Gastroesophageal sphincter (tissue), 3 donors: ENCODE measurements around the gene PPFIA3.

Experiments used
- POLR2A ChIP-seq, 2 donors: fragments of 450-650 bp; IDR thresholded peaks; one replicate each; pipeline ENCODE4 v1.6.1; 2017; ENCODE audit warnings: antibody characterized with exemption in 2 of 2, mild to moderate bottlenecking in 2 of 2, moderate library complexity in 1 of 2
- TF ChIP-seq, protein P1 (sequence below), 4 experiments: fragments of 200-600 bp in 2 of 4; fragments of 450-650 bp in 2 of 4; sonication (generic) in 1 of 4; IDR thresholded peaks; one replicate each; pipeline ENCODE4 v1.5.1; 2017 to 2019; ENCODE audit warnings: antibody characterized with exemption in 4 of 4, mild to moderate bottlenecking in 2 of 4, moderate library complexity in 2 of 4

DNA sequence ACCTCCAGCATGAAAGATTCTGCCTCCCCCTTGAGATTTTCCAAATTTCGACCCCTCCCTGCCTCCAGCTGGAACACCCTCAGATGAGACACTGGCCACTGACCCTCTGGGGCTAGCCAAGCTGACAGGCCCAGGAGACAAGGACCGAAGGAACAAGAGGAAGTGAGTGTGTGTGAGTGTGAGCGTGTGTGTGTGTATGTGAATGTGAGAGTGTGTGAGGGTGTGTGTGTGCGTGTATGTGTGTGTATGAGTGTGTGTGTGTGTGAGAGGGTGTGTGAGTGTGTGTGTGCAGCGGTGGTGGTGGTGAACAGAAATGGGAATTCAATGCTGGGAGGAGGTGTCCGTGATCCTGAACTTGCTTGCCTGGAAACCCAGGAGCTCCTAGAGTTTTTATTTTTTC is 22.0 kb downstream of the PPFIA3 start:
- TF ChIP-seq, protein P1, sequence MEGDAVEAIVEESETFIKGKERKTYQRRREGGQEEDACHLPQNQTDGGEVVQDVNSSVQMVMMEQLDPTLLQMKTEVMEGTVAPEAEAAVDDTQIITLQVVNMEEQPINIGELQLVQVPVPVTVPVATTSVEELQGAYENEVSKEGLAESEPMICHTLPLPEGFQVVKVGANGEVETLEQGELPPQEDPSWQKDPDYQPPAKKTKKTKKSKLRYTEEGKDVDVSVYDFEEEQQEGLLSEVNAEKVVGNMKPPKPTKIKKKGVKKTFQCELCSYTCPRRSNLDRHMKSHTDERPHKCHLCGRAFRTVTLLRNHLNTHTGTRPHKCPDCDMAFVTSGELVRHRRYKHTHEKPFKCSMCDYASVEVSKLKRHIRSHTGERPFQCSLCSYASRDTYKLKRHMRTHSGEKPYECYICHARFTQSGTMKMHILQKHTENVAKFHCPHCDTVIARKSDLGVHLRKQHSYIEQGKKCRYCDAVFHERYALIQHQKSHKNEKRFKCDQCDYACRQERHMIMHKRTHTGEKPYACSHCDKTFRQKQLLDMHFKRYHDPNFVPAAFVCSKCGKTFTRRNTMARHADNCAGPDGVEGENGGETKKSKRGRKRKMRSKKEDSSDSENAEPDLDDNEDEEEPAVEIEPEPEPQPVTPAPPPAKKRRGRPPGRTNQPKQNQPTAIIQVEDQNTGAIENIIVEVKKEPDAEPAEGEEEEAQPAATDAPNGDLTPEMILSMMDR (IDR thresholded peaks at IDR 0.05), result no peak
- no peak for TF ChIP-seq POLR2A (IDR thresholded peaks at IDR 0.05)
